ENCODE results near the gene RSRC1. TPM values are rescaled to one million over a fixed set of nuclear protein-coding genes. Genes with fewer than 3 reads are reported as not detected.
A peak's percentile ranks its signal among the peaks of the same experiment; 100 is the strongest.
"Not testable (repeated sequence)": the region's sequence is repeated elsewhere in the genome, so short reads cannot be mapped to it uniquely, and the experiment has no call there.

Gene RSRC1, protein sequence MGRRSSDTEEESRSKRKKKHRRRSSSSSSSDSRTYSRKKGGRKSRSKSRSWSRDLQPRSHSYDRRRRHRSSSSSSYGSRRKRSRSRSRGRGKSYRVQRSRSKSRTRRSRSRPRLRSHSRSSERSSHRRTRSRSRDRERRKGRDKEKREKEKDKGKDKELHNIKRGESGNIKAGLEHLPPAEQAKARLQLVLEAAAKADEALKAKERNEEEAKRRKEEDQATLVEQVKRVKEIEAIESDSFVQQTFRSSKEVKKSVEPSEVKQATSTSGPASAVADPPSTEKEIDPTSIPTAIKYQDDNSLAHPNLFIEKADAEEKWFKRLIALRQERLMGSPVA
- 82.1 TPM for total RNA-seq (ENCODE audit: insufficient read depth, low replicate concordance)

DNA sequence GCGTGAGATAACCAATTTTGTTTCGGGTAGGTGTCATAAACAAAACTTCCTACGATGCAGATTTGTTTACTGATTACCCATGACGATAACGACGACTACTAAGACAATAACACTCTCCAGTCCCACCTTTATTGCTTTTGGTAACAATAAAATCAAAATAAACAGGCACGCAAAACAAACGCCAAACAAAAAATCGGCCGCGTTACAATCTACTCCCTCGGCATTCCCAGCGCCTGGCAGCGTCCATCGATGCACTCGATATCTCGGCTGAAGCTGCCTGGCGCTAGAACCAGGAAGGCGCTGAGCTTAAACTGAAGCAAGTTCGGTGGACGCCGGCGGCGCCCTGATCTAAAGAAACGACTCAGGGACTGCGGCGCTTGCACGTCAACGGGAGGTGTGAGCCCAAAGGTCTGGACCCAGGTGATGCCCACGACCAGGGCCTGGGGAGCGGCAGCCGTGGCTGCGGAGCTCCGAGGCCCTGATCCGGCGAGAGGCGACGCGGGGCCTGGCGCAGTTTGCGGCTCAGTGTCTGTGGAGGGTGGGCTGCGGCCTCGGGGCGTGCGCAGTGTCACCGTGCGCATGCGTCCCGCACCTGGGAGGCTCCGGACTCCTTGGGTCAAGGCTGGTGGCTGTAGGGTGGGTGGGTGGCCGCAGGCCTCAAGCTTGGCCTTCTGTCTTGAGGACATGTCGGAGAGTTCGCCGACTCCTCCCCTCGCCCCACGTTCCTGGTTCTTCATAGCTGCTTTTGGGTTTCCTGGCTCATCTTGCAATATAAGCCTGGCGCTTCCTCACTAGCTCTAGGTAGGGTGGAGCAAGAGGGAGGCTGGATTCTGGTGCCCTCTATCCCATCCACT is at the start of gene RSRC1:
Gene RSRC1 (plus strand): TSS at position 286 of the 854 bp plus-strand sequence. CDS start 12,016 bp downstream, outside the sequence.
- peak; percentile 90 for DNase-seq (ENCODE audit: low spot score)

DNA sequence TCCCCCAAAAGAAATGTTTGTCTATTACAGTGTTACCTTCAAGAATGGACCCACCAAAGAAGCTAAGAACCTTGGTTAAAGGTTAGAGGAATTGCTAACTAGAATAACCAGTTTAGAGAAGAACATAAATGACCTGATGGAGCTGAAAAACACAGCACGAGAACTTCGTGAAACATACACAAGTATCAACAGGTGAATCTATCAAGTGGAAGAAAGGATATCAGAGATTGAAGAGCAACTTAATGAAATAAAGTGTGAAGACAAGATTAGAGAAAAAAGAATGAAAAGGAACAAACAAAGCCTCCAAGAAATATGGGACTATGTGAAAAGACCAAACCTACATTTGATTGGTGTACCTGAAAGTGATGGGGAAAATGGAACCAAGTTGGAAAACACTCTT is 44.3 kb upstream of the RSRC1 start:
- DNase-seq (ENCODE audit: low spot score), result not testable (repeated sequence)

DNA sequence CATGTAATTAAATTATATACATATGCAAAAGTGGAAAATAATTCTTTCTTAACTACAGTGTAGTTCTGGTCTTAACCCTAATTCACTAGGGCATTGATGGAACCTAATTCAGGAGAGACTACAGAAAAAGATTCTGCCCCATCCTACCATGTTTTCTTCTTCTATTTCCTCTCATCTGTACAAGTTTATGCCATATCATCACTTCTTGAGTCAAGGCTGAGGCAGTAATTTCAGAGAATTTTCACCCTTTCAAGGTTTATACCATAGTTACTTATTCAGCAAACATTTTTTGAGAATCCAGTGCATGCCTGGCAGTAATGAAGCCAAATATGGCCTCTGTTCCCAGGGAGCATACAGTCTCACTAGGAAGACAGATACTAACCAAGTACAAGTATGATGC is 37.1 kb upstream of the RSRC1 start:
- no peak for DNase-seq (ENCODE audit: low spot score)

DNA sequence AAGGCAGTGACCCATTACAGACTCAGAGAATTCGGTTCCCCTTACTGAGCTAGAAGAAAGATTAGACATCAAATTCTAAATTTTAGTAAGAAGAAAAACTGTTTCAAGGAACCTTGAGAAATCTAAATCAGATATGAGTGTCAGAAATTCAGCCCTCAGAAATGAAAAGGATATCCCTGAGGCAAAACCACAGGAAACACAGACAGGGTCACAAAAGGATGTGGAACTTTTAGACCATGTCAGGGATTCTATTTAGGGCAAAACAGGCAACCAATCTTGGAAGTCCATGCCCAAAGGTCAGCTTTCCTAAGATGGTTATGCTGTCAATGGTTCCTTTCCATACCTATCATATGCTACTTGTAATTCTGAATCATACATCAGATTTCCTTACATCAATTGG is 35.3 kb upstream of the RSRC1 start:
- no peak for DNase-seq (ENCODE audit: low spot score)

DNA sequence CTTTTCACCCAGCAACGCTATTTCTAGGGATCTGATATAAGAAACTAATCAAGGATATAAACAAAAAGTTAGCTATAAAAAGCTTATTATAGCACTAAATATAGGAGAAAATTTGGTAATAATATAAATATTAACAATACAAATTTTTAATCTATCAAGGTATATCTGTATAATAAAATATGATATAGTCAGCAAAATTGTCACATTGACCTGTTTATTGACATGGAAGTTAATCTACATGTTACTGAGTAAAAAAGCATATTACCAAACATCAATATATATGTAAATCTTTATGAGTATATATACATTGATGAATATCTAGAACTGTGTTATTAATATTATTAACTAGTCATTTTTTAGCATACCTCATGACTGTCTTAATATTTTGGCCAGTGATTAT is 30.3 kb upstream of the RSRC1 start:
- DNase-seq (ENCODE audit: low spot score), result no peak

DNA sequence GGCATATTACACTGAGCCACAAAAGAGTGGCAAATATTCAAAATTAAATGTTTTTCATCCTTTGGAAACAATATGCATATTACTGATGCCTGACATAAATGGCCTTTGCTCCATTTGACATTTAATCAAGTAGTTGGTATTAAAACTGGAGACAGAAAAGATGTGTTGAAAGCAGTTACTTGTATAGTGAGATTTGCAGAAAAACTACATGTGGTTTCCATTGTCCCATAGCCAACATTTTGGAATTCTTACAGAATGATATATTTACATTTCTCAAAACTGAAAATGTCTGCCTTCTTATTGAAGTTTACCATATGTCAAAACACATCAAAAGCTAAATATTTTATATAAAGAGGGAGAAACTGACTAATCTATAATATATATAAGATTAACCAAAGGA is 25.2 kb upstream of the RSRC1 start:
- DNase-seq (ENCODE audit: low spot score), result no peak

DNA sequence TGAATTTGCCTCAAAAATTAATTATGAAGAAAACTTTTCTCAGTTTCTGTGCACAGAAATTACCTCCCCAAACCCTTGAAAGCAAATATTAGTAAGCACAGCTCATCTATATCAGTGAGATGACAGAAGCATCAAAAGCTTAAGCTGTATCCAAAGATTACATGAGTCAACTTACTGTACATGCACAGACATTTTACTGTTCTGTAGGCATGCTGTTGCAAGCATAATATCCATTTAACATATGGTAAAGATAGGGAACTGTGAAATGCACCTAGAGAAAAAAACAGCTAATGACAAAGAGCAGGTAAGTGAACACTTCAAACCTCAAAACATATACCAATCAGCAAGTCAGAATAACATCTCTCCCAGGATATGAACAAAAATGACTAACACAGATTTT is 24.5 kb upstream of the RSRC1 start:
- DNase-seq (ENCODE audit: low spot score), result no peak

DNA sequence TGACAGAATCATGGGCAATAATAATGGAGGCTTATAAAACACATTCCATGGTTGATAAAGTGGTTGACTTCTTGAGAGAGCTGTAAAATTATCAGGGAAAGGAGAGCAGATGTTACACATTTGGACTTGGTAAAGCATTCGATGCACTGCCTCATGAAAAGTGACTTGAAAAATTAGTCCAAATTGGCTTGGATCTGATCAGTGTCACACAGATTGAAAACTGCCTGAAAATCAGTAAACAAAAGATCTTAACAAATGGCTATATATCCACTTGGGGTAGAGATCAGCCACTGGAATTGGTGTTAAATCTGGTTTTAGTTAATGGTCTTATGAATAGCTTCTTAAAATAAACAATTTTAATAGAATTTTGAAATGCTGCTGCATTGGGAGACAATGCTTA is 24.0 kb upstream of the RSRC1 start:
- DNase-seq (ENCODE audit: low spot score), result no peak

DNA sequence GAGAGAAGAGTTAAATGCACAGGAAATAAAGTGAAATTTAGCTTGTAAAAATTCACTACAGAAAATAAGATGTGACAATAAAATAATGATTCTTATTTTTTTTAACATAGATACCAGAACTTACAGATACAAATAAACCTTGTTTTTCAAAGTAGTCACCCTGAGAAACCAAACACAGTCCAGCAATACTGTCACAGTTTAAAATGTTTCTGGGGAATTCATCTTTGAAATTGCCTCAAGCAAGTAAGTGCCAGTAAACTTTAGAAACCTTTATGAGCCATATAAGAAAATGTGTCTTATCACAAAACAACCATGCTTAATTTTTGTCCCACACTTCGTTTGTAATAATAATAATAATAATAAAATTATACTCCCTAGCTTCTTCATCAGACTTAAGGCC is 23.5 kb upstream of the RSRC1 start:
- no peak for DNase-seq (ENCODE audit: low spot score)

DNA sequence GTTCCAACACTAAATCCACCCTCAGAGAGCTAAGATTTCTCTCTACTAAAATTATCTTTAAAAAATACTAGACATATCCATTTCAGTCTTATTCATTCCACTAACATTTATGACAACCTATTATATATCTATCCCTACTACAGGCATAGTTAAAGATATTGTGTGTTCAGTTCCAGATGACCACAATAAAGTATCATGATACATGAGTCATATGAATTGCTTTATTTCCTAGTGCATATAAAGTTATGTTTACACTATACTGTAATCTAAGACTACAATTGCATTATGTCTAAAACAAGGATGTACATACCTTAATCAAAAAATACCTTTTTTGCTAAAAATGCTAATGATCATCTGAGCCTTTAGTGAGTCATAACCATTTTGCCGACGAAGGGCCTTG is 23.1 kb upstream of the RSRC1 start:
- no peak for DNase-seq (ENCODE audit: low spot score)

DNA sequence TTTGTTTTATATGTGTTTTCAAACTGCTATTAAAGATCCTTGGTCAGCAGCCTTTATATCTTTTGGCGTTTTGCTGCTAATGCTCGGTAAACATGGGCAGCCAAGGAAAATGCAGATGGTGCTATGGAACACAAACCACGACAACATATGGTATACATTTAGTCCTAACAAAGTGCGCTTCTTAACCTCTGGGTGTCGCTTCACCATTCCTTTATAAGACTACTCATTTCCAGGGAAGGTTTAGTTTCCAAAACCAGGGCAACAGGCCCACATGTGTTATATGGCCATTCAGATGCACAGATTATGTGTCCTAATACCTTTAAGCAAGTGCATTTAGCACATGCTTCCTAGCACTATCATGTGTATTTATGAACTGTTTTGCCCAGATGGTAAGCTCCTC is 18.4 kb upstream of the RSRC1 start:
- no peak for DNase-seq (ENCODE audit: low spot score)

DNA sequence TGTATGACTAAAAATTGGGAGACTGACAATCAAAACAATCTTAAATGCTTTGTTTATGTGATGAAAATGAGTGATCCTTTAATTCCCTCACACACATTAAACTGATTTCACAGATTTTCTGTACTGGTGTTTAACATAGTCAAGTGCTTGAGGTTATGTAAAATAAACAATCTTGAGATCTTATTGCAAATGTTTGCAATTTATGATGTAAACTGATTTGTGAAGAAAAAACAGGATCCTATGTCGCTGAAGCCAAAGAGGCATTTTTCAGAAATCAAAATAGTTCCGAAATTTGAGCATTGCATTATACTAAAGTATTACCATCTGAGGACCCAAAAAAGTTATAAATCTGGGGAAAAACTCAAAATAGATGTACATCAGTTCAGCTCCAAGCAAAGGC is 16.4 kb upstream of the RSRC1 start:
- no peak for DNase-seq (ENCODE audit: low spot score)

DNA sequence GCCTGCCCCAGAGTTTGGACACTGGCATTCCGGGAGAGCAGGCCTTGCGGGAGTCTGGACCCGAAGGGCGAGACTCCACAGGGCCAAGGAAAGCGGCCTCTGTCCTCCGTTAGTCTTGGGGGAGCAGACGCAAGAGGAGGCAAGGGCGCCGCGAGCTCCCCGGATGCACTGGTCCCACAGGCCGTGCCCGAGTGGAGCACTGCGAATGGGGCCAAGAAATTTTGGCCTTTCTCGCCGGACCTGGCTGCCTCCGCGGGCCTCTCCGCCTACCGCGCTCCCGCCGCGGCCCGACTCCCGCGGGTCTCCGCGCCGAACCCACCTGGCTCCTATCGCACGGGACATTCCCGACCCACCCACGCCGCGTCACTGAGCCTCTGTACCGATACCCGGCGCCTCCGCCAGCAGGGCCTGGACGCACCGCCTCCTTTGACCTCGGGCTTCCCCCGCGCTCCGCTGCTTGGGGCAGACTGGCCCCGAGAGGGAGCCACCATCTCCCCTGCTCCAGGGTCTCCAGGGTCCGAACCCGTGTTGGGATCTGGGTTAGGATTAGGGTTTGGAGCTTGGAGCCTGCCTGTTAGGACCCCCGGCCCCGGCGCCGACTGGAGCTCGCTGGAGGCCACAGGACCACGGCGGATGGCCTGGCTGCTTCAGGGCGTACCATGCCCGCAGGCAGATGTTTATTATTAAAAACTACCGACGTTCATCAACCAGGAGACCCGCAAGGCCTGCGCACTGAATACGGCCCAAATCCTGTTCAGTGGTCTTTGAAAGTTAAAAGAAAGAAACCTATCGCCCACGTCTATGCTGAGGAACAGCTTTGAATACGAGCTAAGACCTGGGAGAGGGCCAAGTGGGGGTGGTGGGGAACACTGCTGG is 15.4 kb upstream of the RSRC1 start:
- no peak for DNase-seq (ENCODE audit: low spot score)

DNA sequence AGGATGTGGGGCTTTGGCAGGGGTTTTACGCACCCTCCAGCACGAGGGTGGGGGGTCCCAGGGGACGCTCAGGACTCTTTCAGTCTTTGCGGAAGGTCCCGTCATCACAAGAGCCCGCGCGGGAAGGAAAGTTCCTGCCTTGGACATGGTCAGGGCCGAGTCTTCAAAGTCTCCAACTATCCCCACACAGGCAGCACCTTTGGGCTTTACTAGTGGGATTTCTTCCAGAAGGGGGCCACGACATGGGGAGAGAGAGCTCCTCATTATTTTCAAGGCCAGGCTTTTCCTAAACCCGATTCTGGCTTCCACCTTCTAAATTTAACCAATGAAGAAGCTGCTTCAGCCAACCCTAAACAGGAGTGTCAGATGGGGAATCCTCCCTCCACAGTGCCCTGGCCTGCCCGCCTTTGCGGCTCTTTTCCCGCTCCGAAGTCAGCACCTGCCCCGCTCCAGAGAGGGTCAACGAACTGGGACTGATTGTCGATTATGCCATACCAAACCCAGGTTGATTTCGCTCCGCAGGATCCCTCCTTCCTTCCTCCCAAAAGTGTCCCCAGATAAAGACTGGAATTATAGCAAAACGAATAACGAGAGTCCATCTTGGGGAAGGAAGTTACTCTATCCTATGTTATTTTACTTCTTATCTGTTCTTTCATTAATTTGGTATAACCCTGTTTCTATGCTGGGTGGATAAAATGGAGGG is 14.6 kb upstream of the RSRC1 start:
- no peak for DNase-seq (ENCODE audit: low spot score)

DNA sequence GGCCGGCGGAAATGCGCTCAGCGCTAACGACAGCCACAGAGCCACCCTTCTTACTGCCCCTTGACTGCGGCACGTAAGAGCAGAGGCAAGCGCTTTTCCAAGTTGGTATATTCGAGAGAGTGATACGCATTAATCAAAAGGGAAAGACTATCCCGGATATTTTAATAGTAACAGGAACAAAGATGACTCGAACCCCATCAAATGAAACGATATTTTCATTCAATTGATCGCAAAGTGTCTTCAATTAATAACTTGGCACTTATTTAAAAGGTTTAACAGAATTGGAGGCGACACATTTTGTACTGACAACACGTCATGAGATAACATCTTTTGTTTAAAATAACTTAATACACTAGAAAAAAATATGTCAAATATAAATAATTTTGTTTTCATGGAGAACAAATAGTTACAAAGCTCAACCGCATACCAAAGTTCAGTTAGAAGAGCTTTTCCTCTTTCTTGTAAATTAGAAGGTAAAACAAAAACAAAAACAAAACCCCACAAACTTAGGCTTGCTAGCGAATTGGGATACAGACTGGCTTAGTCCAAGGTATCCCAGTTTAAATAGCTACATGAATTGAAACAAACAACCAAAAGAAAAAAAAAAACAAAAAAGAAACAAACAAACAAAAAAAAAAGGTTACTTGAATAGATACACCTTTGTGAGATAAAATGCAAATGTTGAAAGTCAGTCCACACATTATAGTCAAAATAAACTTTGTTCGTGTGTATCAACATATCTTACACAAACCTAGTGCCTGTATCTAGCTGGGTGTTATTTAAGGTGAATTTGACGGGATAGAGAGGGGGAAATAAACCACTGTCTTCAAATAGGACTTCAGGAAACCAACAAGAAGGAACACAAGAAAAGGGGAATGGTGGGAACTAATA is 13.8 kb upstream of the RSRC1 start:
- no peak for DNase-seq (ENCODE audit: low spot score)

DNA sequence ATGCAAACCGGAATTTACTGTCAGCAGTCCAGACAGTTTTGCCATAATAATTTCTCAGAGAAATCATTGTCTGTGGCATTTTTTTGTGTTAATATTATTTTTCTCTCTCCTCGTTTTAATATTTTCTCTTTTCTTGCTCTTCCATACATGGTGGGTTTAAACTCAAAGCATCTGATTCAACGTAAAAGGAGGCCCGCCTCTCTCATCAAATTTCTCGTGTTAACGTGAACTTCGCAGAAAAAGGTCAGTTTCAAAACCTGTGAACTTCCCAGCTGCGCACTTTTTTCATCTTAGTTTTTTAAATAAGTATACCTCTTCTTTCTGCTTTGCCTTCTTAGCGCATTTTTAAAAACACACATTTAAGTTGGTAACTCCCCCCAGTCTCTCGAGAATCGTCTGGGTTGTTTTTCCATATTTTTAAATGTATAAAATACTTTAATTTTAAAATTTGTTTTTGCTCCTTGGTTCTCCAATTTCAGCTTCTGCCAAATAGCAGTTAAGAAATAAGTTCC is 12.8 kb upstream of the RSRC1 start:
- no peak for DNase-seq (ENCODE audit: low spot score)

DNA sequence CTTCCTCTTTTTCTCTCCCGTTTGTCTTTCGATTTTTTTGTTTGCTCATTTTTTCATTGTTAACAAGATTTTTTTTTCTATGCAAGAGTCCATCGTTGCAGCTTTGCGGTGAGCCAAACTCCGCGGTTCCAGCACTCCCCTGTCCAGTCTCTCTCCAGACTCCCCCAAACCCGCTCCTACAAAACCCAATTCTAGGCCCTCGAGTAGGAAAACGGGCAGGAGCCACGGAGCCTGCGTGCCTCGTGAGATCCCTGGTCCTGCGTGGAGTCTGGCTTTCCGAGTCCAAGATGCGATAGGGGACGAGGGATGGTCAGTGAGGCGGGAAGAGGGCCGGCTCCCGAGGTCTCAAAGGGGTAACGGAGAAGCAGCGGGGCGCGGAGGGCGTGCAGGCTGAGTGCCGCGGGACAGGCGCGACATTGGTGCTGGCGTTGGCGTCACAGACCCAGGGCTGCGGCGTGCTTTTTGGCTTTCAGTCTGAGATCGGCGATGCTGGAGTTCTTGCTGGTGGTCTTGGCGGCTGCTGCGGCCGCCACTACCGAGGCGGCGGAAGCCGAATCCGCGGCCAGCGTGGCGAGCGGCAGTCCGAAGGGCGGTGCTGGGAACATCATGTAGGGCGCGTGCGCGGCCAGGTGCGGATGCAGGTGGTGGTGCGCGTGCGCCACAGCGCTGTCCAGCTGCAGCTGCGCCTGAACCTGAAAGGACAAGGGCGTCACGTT is 12.1 kb upstream of the RSRC1 start:
- DNase-seq (ENCODE audit: low spot score), result no peak

DNA sequence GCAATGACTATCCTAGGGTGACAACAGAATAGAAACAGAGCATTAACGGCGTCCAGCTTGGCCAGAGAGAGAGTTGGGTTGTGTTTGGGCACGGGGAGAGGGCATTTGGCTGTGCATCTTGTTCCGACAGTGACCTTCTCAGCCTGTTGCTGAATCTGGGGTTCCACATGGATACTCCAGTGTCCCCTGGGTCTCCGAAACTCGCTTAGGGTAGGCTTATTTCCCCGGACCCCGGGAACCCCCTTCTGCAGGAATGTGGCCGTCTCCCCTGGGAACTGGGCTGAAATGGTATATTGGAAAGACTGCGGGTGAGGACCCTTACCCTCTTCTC is 11.6 kb upstream of the RSRC1 start:
- DNase-seq (ENCODE audit: low spot score), result no peak

DNA sequence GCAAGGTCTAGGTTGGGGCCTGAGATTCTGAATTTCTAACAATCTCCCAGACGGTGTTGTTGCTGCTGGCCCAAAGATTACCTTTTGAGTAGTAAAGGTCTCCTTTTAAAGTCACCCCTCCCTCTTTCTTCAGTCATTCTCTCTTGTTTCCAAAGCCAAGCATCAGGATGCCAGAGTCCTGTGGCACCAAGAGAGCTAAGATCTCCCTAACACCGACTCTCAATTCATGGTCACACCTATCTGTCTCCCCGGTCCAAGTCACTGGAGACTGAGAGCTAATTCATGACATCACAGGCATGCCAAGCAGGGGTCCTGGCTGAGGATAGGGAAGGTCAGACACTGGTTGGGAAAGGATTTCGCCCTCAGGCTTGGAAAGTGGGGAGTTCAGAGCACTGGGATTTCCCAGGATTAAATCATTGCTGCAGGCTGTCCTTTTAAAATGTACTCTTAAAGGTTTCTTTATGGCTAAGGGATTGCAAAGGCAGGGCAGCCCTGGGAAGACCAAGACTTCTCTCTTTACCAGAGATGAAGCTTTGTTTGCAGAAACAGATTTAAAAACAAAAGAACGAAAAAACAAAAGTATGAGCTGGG is 11.0 kb upstream of the RSRC1 start:
- DNase-seq (ENCODE audit: low spot score), result no peak

Measured in umbilical cord (tissue), 2 donors.